Cardiac septum (tissue), 1 donor: Measurements from ENCODE around the gene HCN2. TPM values are rescaled to one million over a fixed set of nuclear protein-coding genes. Genes with fewer than 3 reads are reported as not detected.
A peak's percentile ranks its signal among the peaks of the same experiment; 100 is the strongest.

Experiments used
- DNase-seq: peaks from one replicate; pipeline ENCODE4 v3.0.0-alpha.2; 2020; ENCODE audit warnings: low spot score
- intact Hi-C: fragments of 100-400 bp; cut with DNase I; formaldehyde crosslinking; loops from one replicate; pipeline ENCODE4 v1.14.0; 2022
- long read RNA-seq: library from polyadenylated mRNA; unstranded; transcript quantifications from one replicate; pipeline ENCODE4 v2.0.0, GENCODE V29; 2021
- total RNA-seq: library from RNA; stranded (reverse); fragmentation: NEBNext Ultra II Directional; extraction: Animal tissue kit (Norgen Biotek cat#: 25700); gene quantifications from one replicate; pipeline ENCODE4 v1.2.1, GENCODE V29; 2021
- donor health status: DM: no; HTN: no; CAD: no.

The HCN2 gene
- total RNA-seq, result 12.0 TPM
- long read RNA-seq, partial matches to known transcripts, result 1 of 1 reads
- long read RNA-seq, other reads (novel, unspliced or antisense), result 0 of 1 reads

GRCh38 chr19:589693-590395 is at the start of gene HCN2:
Gene HCN2, plus strand, starts transcription at chr19:589881. Its CDS starts 65 bp downstream, at chr19:589946.
- intact Hi-C loops, result no loop called here
- DNase-seq, result no peak

- intact Hi-C loops, result no loop called here
- DNase-seq, result no peak
Measured at GRCh38 chr19:540867-541637, 48.6 kb upstream of the HCN2 start.

DNA sequence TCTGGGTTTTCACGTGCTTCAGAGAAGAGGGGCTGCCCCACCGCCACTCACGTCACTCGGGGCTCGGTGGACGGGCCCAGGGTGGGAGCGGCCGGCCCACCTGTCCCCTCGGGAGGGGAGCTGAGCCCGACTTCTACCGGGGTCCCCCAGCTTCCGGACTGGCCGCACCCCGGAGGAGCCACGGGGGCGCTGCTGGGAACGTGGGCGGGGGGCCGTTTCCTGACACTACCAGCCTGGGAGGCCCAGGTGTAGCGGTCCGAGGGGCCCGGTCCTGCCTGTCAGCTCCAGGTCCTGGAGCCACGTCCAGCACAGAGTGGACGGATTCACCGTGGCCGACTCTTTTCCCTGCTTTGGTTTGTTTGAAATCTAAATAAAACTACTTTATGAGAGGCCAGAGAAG is 48.0 kb upstream of the HCN2 start:
- intact Hi-C loops, result no loop called here
- no peak for DNase-seq

GRCh38 chr19:542173-542866 is 47.4 kb upstream of the HCN2 start:
- intact Hi-C loops, result no loop called here
- DNase-seq, result no peak

DNA sequence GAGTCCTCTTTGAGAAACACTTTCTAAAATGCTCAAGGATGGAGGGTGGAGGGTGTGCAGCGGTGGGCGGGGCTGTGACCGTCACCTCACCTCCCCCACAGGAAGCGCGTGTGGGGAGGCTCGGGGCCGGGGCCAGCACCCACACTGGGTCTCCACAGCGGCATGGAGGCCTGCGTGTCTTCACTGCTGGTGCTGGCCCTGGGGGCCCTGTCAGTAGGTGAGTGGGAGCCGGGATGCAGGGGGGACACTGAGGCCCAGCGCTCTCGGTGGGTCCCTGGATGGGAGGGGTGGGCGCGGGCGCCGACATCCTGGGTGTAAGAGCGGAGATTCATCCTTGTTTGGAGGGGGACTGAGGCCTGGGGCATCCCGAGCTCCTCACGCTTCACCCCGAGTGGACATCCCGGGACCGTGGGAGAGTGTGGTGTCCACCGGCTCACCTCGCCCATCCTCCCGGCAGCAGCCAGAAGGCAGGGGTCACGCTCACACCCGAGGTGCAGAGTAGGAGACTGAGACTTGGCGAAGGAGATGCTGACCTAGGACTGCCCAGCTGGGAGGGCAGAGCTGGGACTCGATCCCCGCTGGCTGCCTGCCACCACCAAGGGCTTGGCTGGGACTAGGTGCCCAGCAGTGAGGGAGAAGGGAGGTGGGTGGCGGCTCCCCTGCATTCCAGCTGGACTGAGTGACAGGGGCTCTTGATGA is 45.6 kb upstream of the HCN2 start, which contains the start of gene GZMM:
Gene GZMM (plus strand): TSS at position 144 of the 699 bp plus-strand sequence. CDS start 19 bp downstream, at position 163.
- intact Hi-C loops, result no loop called here
- no peak for DNase-seq

DNA sequence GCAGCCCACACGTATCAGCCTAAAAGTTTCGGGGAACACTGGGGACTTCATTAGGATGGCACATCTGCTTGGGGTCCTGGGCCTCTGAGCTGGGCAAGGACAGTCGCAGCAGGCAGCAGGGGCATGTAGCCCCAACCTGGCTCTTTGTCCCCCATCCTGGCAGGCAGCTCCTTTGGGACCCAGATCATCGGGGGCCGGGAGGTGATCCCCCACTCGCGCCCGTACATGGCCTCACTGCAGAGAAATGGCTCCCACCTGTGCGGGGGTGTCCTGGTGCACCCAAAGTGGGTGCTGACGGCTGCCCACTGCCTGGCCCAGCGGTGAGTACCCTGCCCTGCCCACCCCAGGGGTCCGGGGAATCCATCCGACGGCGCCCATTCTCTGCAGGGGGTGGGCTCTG is 42.6 kb upstream of the HCN2 start:
- DNase-seq, result no peak
- intact Hi-C loops, result no loop called here

DNA sequence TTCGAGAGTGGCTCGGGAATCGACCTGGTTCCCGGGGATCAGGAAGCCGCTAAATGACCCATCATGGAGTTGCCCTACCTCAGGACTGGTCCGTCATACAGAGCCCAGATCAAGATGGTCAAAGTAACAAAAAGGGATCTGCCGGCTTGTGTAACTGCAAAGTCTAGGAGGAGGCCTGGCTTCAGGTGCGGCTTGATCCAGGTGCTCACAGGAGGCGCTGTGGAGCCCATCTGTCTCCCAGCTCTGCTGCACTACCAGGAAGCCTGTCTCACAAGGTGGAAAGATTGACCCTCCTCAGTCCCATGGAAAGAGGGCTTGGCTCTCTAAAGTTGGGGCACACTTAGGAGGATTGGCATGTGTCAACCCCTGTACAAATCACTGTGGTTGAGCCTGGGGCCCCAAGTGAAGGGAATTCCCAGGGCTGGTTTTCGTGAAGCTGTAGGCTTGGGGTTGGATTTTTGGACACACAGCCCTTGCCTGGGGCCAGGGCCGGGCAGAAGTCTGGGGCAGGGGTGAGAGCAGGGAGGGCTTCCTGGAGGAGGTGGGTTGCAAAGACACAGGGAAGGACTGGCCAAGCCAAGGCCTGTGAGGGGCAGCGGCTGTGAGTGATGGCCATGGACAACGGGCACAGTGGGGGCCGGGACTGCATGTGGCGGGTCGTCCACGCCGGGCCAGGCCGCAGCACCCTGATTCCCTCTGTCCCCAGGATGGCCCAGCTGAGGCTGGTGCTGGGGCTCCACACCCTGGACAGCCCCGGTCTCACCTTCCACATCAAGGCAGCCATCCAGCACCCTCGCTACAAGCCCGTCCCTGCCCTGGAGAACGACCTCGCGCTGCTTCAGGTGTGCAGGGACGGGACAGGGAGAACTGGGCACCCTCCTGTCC is 41.6 kb upstream of the HCN2 start:
- intact Hi-C loops, result no loop called here
- no peak for DNase-seq

DNA sequence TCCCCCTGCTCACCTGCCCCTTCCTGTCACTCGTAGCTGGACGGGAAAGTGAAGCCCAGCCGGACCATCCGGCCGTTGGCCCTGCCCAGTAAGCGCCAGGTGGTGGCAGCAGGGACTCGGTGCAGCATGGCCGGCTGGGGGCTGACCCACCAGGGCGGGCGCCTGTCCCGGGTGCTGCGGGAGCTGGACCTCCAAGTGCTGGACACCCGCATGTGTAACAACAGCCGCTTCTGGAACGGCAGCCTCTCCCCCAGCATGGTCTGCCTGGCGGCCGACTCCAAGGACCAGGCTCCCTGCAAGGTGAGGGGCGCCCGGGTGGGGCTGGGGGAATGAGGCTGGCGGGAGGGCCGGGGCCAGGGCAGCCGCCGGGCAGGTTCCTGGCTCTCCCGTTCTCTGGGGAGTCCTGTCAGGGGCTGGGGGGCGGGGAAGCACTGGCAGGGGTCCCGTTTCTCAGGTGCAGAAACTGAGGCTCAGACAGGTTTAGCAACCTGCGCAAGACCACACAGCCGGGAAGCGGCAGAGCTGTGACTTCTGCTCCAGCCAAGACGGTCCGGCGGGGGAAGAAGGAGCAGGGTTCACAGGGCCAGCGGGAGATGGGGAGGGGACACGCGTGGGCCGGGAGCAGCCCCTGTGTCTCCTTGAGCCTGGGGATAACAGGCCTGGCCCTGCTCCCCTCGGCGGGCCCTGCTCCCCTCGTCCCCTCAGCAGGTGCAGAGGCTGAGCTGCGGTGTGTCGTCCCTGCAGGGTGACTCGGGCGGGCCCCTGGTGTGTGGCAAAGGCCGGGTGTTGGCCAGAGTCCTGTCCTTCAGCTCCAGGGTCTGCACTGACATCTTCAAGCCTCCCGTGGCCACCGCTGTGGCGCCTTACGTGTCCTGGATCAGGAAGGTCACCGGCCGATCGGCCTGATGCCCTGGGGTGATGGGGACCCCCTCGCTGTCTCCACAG is 40.5 kb upstream of the HCN2 start:
- DNase-seq, result no peak
- intact Hi-C loops, result no loop called here

DNA sequence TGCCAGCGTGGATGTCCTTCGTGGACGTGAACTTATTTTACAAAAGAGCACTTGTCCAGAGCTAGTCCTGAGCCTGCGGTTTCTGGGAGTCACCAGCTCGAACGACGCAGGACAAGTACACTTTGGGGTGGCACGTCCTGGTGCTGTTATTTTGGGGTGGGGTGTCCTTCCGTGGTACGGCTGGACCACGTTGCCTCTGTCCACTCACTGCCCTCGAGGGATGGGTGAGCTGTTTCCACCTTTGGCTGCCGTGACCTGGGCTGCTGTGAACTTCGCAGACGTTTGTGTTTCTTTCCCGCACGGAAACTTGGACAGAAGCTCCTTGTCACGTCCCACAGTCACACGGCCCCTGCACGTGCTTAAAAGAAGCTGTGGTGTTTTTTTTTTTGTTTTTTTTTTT is 34.9 kb upstream of the HCN2 start:
- DNase-seq, result no peak
- intact Hi-C loops, result no loop called here

DNA sequence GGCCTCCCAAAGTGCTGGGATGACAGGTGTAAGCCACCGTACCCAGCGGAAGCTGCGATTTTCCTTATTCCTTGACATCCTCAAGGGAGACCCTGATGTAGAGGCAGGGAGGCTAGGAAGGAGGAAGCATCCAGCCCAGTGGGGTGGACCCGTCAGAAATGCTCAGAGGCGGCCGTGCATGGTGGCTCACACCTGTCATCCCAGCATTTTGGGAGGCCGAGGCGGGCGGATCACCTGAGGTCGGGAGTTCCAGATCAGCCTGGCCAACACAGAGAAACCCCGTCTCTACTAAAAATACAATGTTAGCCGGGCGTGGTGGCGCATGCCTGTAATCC is 34.2 kb upstream of the HCN2 start:
- no peak for DNase-seq
- intact Hi-C loops, result no loop called here

GRCh38 chr19:556611-557382 is 32.9 kb upstream of the HCN2 start:
- intact Hi-C loops, result no loop called here
- no peak for DNase-seq

GRCh38 chr19:558770-559439 is 30.8 kb upstream of the HCN2 start:
- intact Hi-C loops, result no loop called here
- DNase-seq, result no peak

DNA sequence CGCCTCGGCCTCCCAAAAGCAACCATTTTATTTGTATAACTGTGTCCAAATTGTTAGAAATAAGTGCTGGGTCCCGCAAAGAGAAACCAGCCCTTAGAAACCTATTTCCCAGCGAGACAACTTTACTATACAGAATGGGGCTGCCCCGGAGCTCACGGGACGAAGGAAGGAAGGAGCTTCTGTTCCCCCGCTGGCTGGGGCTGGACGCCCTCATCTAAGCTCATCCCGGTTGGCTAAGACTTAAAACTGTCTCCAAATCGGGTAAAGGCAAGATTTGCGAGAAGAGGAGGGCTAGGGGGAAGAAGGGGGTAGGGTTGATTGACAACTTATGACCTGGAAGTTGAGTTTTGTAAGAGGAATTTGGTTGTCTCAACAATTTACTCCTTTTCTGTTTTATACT is 29.6 kb upstream of the HCN2 start:
- intact Hi-C loops, result no loop called here
- no peak for DNase-seq

DNA sequence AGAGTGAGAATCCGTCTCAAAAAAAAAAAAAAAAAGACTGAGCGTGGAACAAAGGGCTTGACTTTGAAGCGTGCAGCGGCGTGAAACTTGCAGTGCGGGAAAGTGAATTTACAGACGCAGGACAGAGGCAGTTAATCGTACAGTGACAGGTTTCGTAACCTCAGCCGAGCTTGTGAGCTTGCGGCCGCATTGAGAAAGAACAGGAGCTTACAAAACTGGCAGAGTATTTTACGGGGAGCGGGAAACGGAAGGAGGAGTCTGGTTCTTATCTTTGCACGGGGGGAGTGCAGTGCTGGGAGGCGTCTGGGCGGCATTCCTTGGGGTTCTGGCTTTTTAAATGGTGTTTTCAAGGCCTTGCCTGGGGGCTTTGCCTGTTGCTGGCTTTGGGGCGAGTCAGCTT is 23.3 kb upstream of the HCN2 start:
- intact Hi-C loops, result no loop called here
- DNase-seq, result peak; percentile 90

DNA sequence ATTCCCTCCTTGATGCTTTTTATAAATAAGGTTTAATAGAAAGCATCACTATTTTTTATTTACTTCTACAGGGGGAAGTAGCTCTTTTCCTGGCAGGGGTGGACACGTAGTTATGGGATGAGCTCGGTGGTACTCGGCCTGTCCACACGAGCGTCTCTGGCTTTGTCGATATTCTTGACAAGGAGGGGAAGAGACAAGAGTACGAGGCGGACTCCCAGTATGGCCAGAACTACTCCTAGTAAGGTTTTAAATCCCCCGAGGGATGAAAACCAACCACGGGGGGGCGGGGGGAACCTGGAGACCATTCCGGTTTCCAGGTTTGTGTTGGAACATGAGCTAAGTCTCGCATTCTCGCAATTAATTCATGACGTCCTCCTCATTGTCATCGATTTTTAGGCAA is 22.8 kb upstream of the HCN2 start:
- intact Hi-C loops, result no loop called here
- DNase-seq, result no peak

DNA sequence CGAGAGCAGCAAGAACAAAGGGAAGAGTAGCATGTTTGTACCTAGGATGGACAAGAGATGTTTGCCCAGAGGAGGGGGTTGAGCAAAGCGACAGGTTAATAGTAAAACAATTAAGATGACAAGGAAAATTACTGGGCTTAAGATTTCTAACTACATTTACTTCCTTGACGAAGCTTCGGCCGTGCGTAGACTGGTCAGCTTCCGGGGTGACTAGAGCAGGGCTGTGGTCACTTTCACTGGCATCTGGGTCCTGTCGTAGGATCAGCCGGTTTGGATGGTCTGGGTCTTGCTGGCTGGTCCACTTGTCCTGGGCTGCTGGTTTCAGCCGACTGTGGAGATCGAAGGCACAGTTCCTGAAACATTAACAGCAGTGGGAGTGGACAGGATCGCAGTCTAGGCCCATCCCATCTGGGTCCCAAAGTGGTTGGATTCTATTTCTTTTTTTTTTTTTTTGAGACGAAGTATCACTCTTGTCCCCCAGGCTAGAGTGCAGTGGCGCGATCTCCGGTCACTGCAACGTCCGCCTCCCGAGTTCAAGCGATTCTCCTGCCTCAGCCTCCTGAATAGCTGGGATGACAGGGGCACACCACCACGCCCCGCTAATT is 22.3 kb upstream of the HCN2 start:
- DNase-seq, result no peak
- intact Hi-C loops, result no loop called here
